H1 (cell line): ENCODE measurements around the gene RAB33A. TPM values are rescaled to one million over a fixed set of nuclear protein-coding genes. Genes with fewer than 3 reads are reported as not detected.

Source experiments
- CTCF ChIA-PET: fragments of 300-600 bp; sonication (Branson Sonifier 250); formaldehyde crosslinking; loops from one replicate; lab custom pipeline; 2021; ENCODE audit not compliant: partially characterized antibody; lab: Charles Lee
- POLR2A ChIA-PET: fragments of 300-600 bp; sonication (Branson Sonifier 250); formaldehyde crosslinking; loops from one replicate; lab custom pipeline; 2021; ENCODE audit warnings: inconsistent platforms; ENCODE audit not compliant: partially characterized antibody; lab: Charles Lee
- DNase-seq, 2 experiments: peaks; one replicate each; pipeline versions ENCODE4 v3.0.0 to v3.0.0-alpha.2; 2010 to 2022; ENCODE audit warnings: low spot score in 2 of 2, low read depth in 1 of 2, mixed read lengths in 1 of 2
- FAIRE-seq: peaks from 2 replicates; lab custom pipeline; 2011; peaks lifted over from hg19 to GRCh38; lab: Jason Lieb, UNC
- H2AFZ ChIP-seq: 2 replicates; pipeline ENCODE4 v1.8.1; 2012; ENCODE audit warnings: low read length, inconsistent platforms
- H2AK5ac ChIP-seq: 2 replicates; pipeline ENCODE4 v1.6.1; 2013; ENCODE audit warnings: low read depth, low read length
- H2BK120ac ChIP-seq: replicated peaks from 2 replicates; pipeline ENCODE3; 2013; ENCODE audit warnings: low read depth, low read length, inconsistent platforms
- H2BK12ac ChIP-seq: 2 replicates; pipeline ENCODE4 v1.6.1; 2013; ENCODE audit warnings: low read depth, low read length
- H2BK15ac ChIP-seq: 2 replicates; pipeline ENCODE4 v1.6.1; 2013; ENCODE audit warnings: low read length
- H2BK20ac ChIP-seq: 2 replicates; pipeline ENCODE4 v1.6.1; 2013; ENCODE audit warnings: low read length
- H2BK5ac ChIP-seq: 2 replicates; pipeline ENCODE4 v1.6.1; 2013; ENCODE audit warnings: low read depth, low read length
- H3K14ac ChIP-seq: 2 replicates; pipeline ENCODE4 v1.6.1; 2013; ENCODE audit warnings: inconsistent platforms; ENCODE audit not compliant: insufficient read length
- H3K18ac ChIP-seq: 2 replicates; pipeline ENCODE4 v1.6.1; 2013; ENCODE audit warnings: low read length; ENCODE audit errors: extremely low read depth
- H3K23ac ChIP-seq: 2 replicates; pipeline ENCODE4 v1.6.1; 2013; ENCODE audit warnings: inconsistent platforms; ENCODE audit not compliant: insufficient read length
- H3K23me2 ChIP-seq: 2 replicates; pipeline ENCODE4 v1.6.1; 2013; ENCODE audit warnings: low read depth, low read length
- H3K27ac ChIP-seq: 2 replicates; pipeline ENCODE4 v1.6.1; 2011; ENCODE audit warnings: low read depth, low read length, inconsistent platforms
- H3K27me3 ChIP-seq, 4 experiments: replicated peaks in 1 of 4; 1 replicate in 1 of 4; 2 replicates in 3 of 4; pipeline versions ENCODE4 v1.6.1 to v1.8.1; 2011 to 2013; ENCODE audit warnings: low read length in 3 of 4, mild to moderate bottlenecking in 3 of 4, inconsistent platforms in 2 of 4, mixed read lengths in 2 of 4, moderate library complexity in 1 of 4; ENCODE audit not compliant: control insufficient read depth in 3 of 4, insufficient read depth in 3 of 4; ENCODE audit errors: extremely low read depth in 1 of 4
- H3K36me3 ChIP-seq, 4 experiments: 2 replicates each; pipeline versions ENCODE4 v1.6.1 to v1.8.1; 2011 to 2013; ENCODE audit warnings: mild to moderate bottlenecking in 4 of 4, low read length in 3 of 4, moderate library complexity in 2 of 4, control low read depth in 1 of 4, inconsistent platforms in 1 of 4; ENCODE audit not compliant: insufficient read depth in 4 of 4, control insufficient read depth in 2 of 4
- H3K4ac ChIP-seq: replicated peaks from 2 replicates; pipeline ENCODE3; 2013; ENCODE audit warnings: low read length, low read depth, mixed read lengths, inconsistent platforms; ENCODE audit not compliant: insufficient read length
- H3K4me1 ChIP-seq, 4 experiments: replicated peaks in 1 of 4; 1 replicate in 1 of 4; 2 replicates in 3 of 4; pipeline versions ENCODE4 v1.6.1 to v1.8.1; 2011 to 2013; ENCODE audit warnings: low read length in 3 of 4, inconsistent platforms in 2 of 4, mixed read lengths in 1 of 4; ENCODE audit not compliant: insufficient read depth in 4 of 4, control insufficient read depth in 3 of 4
- H3K4me2 ChIP-seq, 2 experiments: 2 replicates each; pipeline versions ENCODE4 v1.6.1 to v1.8.1; 2011 to 2013; ENCODE audit warnings: low read depth in 2 of 2, low read length in 2 of 2, control low read depth in 1 of 2, inconsistent platforms in 1 of 2, mild to moderate bottlenecking in 1 of 2; ENCODE audit not compliant: insufficient read depth in 1 of 2
- H3K4me3 ChIP-seq, 4 experiments: fragments of 200-600, 300-600 bp in 1 of 4; sonication (generic), shearing (Covaris generic), sonication (Bioruptor Twin) in 1 of 4; 2 replicates each; pipeline versions ENCODE4 v1.5.1 to v1.8.1; 2011 to 2016; ENCODE audit warnings: low read length in 4 of 4, low read depth in 3 of 4, control low read depth in 2 of 4, inconsistent platforms in 2 of 4, mild to moderate bottlenecking in 2 of 4, mixed read lengths in 1 of 4, moderate library complexity in 1 of 4; ENCODE audit not compliant: insufficient read depth in 2 of 4; ENCODE audit errors: extremely low read depth in 1 of 4
- H3K56ac ChIP-seq: replicated peaks from 2 replicates; pipeline ENCODE3; 2013; ENCODE audit warnings: low read depth, mild to moderate bottlenecking, mixed read lengths, low read length, inconsistent platforms; ENCODE audit not compliant: insufficient read length
- H3K79me1 ChIP-seq: 2 replicates; pipeline ENCODE4 v1.6.1; 2013; ENCODE audit warnings: low read depth, low read length, control low read depth
- H3K79me2 ChIP-seq, 2 experiments: 2 replicates each; pipeline versions ENCODE4 v1.6.1 to v1.8.1; 2012 to 2013; ENCODE audit warnings: low read length in 2 of 2, mild to moderate bottlenecking in 2 of 2, inconsistent platforms in 1 of 2; ENCODE audit not compliant: insufficient read depth in 2 of 2, control insufficient read depth in 1 of 2
- H3K9ac ChIP-seq, 4 experiments: replicated peaks in 1 of 4; 1 replicate in 1 of 4; 2 replicates in 3 of 4; pipeline versions ENCODE4 v1.6.1 to v1.8.1; 2011 to 2013; ENCODE audit warnings: low read depth in 3 of 4, low read length in 3 of 4, control low read depth in 2 of 4, mild to moderate bottlenecking in 2 of 4, moderate library complexity in 2 of 4, inconsistent platforms in 1 of 4; ENCODE audit errors: extremely low read depth in 1 of 4
- H3K9me3 ChIP-seq, 2 experiments: 2 replicates each; pipeline versions ENCODE4 v1.6.1 to v1.8.1; 2012 to 2013; ENCODE audit warnings: mild to moderate bottlenecking in 2 of 2, moderate library complexity in 2 of 2, control low read depth in 1 of 2, inconsistent platforms in 1 of 2, low read depth in 1 of 2, low read length in 1 of 2, mixed read lengths in 1 of 2; ENCODE audit not compliant: insufficient read depth in 2 of 2
- H4K20me1 ChIP-seq, 2 experiments: replicated peaks in 1 of 2; 2 replicates each; pipeline versions ENCODE3 to v1.8.1; 2011 to 2013; ENCODE audit warnings: inconsistent platforms in 2 of 2, low read length in 2 of 2, mild to moderate bottlenecking in 1 of 2; ENCODE audit not compliant: insufficient read depth in 2 of 2, control insufficient read depth in 1 of 2
- H4K5ac ChIP-seq: 2 replicates; pipeline ENCODE4 v1.6.1; 2013; ENCODE audit warnings: low read length, low read depth, mixed read lengths, inconsistent platforms; ENCODE audit not compliant: insufficient read length
- H4K8ac ChIP-seq: 2 replicates; pipeline ENCODE4 v1.8.0; 2013; ENCODE audit warnings: mild to moderate bottlenecking, moderate library complexity, low read length, inconsistent platforms; ENCODE audit not compliant: insufficient read depth; ENCODE audit errors: extremely low read depth
- H4K91ac ChIP-seq: replicated peaks from 2 replicates; pipeline ENCODE3; 2013; ENCODE audit warnings: low read length, mixed read lengths, inconsistent platforms; ENCODE audit not compliant: insufficient read length
- BRCA1 ChIP-seq: IDR thresholded peaks from 2 replicates; pipeline ENCODE4 v1.6.1; 2012; ENCODE audit warnings: low read depth, low read length, improper control_type of control experiment
- CHD1 ChIP-seq: IDR thresholded peaks from 2 replicates; pipeline ENCODE4 v1.6.1; 2012; ENCODE audit warnings: low read depth, low read length, improper control_type of control experiment
- EGR1 ChIP-seq: IDR thresholded peaks from 2 replicates; pipeline ENCODE4 v1.6.1; 2011; ENCODE audit warnings: low read depth, low read length, borderline replicate concordance
- HDAC2 ChIP-seq, 2 experiments: fragments of 300-600 bp in 1 of 2; sonication (generic) in 1 of 2; IDR thresholded peaks; 2 replicates each; pipeline ENCODE4 v1.6.1; 2011 to 2012; ENCODE audit warnings: low read depth in 2 of 2, low read length in 2 of 2, mild to moderate bottlenecking in 2 of 2, moderate library complexity in 2 of 2, borderline replicate concordance in 1 of 2, inconsistent platforms in 1 of 2
- JUN ChIP-seq: IDR thresholded peaks from 2 replicates; pipeline ENCODE4 v1.6.1; 2011; ENCODE audit warnings: low read depth, mild to moderate bottlenecking, improper control_type of control experiment, low read length
- JUND ChIP-seq: IDR thresholded peaks from 2 replicates; pipeline ENCODE4 v1.6.1; 2011; ENCODE audit warnings: mild to moderate bottlenecking, improper control_type of control experiment, low read length
- SP1 ChIP-seq: IDR thresholded peaks from 2 replicates; pipeline ENCODE4 v1.6.1; 2011; ENCODE audit warnings: low read depth, low read length
- SP4 ChIP-seq: IDR thresholded peaks from 2 replicates; pipeline ENCODE4 v1.6.1; 2012; ENCODE audit warnings: low read length, inconsistent platforms
- SRF ChIP-seq: IDR thresholded peaks from 2 replicates; pipeline ENCODE4 v1.6.1; 2011; ENCODE audit warnings: mild to moderate bottlenecking, low read depth, low read length, moderate library complexity
- TBP ChIP-seq: IDR thresholded peaks from 2 replicates; pipeline ENCODE4 v1.6.1; 2011; ENCODE audit warnings: low read depth, low read length, improper control_type of control experiment
- USF2 ChIP-seq: IDR thresholded peaks from 2 replicates; pipeline ENCODE4 v1.6.1; 2011; ENCODE audit warnings: low read length, improper control_type of control experiment
- YY1 ChIP-seq: IDR thresholded peaks from 2 replicates; pipeline ENCODE4 v1.6.1; 2011; ENCODE audit warnings: low read depth, mild to moderate bottlenecking, low read length
- WGBS, 2 experiments: shearing (Covaris generic) in 1 of 2; methylation state at CpG; one replicate each; pipeline versions ENCODE4 v1.1.6 to v1.1.7; 2013 to 2015; ENCODE audit warnings: low lambda C conversion rate in 2 of 2, mixed read lengths in 2 of 2, inconsistent platforms in 1 of 2, low coverage in 1 of 2, missing lambda C conversion rate in 1 of 2; ENCODE audit not compliant: insufficient replicate concordance in 2 of 2, insufficient coverage in 1 of 2, insufficient read length in 1 of 2; ENCODE audit errors: extremely low coverage in 1 of 2, missing lambda C conversion rate in 1 of 2; 5-methylcytosine and 5-hydroxymethylcytosine counted together
- polyA plus RNA-seq, 7 experiments: library from polyadenylated mRNA; depleted of rRNA in 3 of 7; stranded (reverse) in 5 of 7; unstranded in 2 of 7; fragments of >200 nt in 5 of 7; fragments of 200-250 nt in 2 of 7; gene quantifications; 1 replicate in 5 of 7; 2 replicates in 1 of 7; 4 replicates in 1 of 7; pipeline versions ENCODE4 v1.2.1 to v1.2.3, GENCODE V29; 2011 to 2013; ENCODE audit warnings: missing spikeins in 2 of 7, mixed read lengths in 2 of 7
- total RNA-seq: library from RNA; stranded (reverse); fragmentation: NEBNext Ultra II Directional; extraction: Animal tissue kit (Norgen Biotek cat#: 25700); gene quantifications from 2 replicates; pipeline ENCODE4 v1.2.1, GENCODE V29; 2021

Gene RAB33A
- total and polyA plus RNA-seq, 2 of the 8 experiments (the other 6 are each of a cell fraction or from before 2014, with no cell fraction given): 2.8 to 4.6 TPM

DNA sequence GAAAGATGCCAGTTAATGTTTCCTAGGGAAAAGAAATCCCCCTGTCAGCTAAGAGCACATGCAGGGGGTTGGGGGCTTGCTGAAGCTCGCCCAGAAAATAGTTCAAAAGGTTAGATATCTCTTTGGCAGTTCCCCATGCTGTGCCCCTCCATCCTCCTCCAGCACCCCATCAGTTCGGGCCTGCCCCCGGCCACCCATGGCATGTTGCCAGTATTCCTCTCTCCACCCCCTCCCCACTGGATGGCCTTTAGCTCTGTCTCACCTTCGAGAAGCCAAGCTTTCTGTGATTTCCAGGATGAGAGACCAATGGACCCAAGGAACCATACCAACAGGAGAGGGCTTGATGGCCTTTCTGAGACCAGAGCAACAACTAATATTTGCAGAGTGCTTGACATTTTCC is 5.2 kb downstream of the RAB33A start:
- WGBS, 2 experiments: no CpG with 5 or more reads among the region's 4 CpGs
- Histone ChIP-seq H3K9ac (no peak overlapping the region), H3K18ac (no peak overlapping the region), H4K91ac (no peak overlapping the region), H3K23ac (no peak overlapping the region), H2BK120ac (no peak overlapping the region), H3K14ac (no peak overlapping the region), H4K8ac (no peak overlapping the region), H3K4me3 (no peak overlapping the region), H3K4me1 (no peaks in the 10 kb centered on the region; a peak in 1 of 7 replicates), H4K5ac (no peak overlapping the region), H2AFZ (no peak overlapping the region), H3K79me1 (no peaks in the 10 kb centered on the region), H2BK12ac (no peak overlapping the region), H2BK5ac (no peak overlapping the region), H3K4me2 (no peak overlapping the region), H4K20me1 (no peaks in the 10 kb centered on the region), H3K56ac (no peak overlapping the region), H3K4ac (no peak overlapping the region), H2BK15ac (no peak overlapping the region), H3K27ac (no peak overlapping the region), H2AK5ac (no peak overlapping the region), H3K27me3 (peaks cover 0 to 8% (median 7%) of the 10 kb centered on the region in 4 experiments; a peak in 6 of 7 replicates), H3K23me2 (peaks cover 4% of the 10 kb centered on the region; the same call in 1 of the 2 replicates), H3K79me2 (no peaks in the 10 kb centered on the region), H3K36me3 (no peaks in the 10 kb centered on the region), H2BK20ac (no peak overlapping the region), H3K9me3 (no peaks in the 10 kb centered on the region)
- FAIRE-seq (no peak), DNase-seq (no peak)
- ChIA-PET CTCF (interaction anchor here (1.2 to 2.7 kb wide), 2 partner anchors 15 to 97 kb away, joined by 4 to 12 read pairs; no protein-coding TSS in a partner anchor), POLR2A (no interaction called here)
- no peak for TF ChIP-seq SP1
- no peak for TF ChIP-seq CHD1
- TF ChIP-seq BRCA1: no peak
- TF ChIP-seq USF2: no peak
- no peak for TF ChIP-seq YY1
- no peak for TF ChIP-seq JUN
- no peak for TF ChIP-seq SP4
- no peak for TF ChIP-seq EGR1
- no peak for TF ChIP-seq TBP
- no peak for TF ChIP-seq SRF
- no peak for TF ChIP-seq HDAC2 (IDR thresholded peaks at IDR 0.05; ENCODE audit: borderline replicate concordance in 1 of 2, low read depth in 2 of 2, low read length in 2 of 2)
- TF ChIP-seq JUND: no peak
